K562 (cell line): ENCODE data around the gene SIPA1L2. TPM values are rescaled to one million over a fixed set of nuclear protein-coding genes. Genes with fewer than 3 reads are reported as not detected.

Source experiments
- BMI1 ChIP-seq: fragments of 150-350 bp; IDR thresholded peaks from 2 replicates; pipeline ENCODE4 v1.6.1; 2014; ENCODE audit warnings: low read length
- CBX1 ChIP-seq: sonication (generic); IDR thresholded peaks from 2 replicates; pipeline ENCODE4 v1.6.1; 2016; ENCODE audit warnings: antibody characterized with exemption, low read depth, mild to moderate bottlenecking
- CREM ChIP-seq: IDR thresholded peaks from 2 replicates; pipeline ENCODE4 v1.6.1; 2014; ENCODE audit warnings: antibody characterized with exemption, low read depth
- CXXC5 ChIP-seq: fragments of 250-450 bp; sonication (Bioruptor Pico); IDR thresholded peaks from 2 replicates; pipeline ENCODE4 v1.8.0; 2022; ENCODE audit warnings: inconsistent platforms, mild to moderate bottlenecking, moderate library complexity
- E2F4 ChIP-seq: sonication (generic); formaldehyde crosslinking; IDR thresholded peaks from 2 replicates; pipeline ENCODE4 v1.8.0; 2022; ENCODE audit warnings: mild to moderate bottlenecking, low read depth, missing genetic modification reagents
- GATA2 ChIP-seq: sonication (generic); formaldehyde crosslinking; IDR thresholded peaks from 2 replicates; pipeline ENCODE4 v1.4.0; 2020; ENCODE audit warnings: mild to moderate bottlenecking, missing genetic modification reagents
- HES1 ChIP-seq: fragments of 450-650 bp; IDR thresholded peaks from 2 replicates; pipeline ENCODE4 v1.6.1; 2016; ENCODE audit warnings: low read depth, mild to moderate bottlenecking, moderate library complexity
- ID3 ChIP-seq, 2 experiments: fragments of 250-450 bp in 1 of 2; fragments of 450-650 bp in 1 of 2; sonication (Bioruptor Pico) in 1 of 2; IDR thresholded peaks; 2 replicates each; pipeline versions ENCODE4 v1.6.1 to v1.8.0; 2016 to 2021; ENCODE audit warnings: mild to moderate bottlenecking in 2 of 2, moderate library complexity in 2 of 2, missing compliant biosample characterization in 1 of 2, missing genetic modification characterization in 1 of 2
- MLX ChIP-seq, 2 experiments: fragments of 450-650 bp in 1 of 2; sonication (generic) in 1 of 2; formaldehyde crosslinking; conservative IDR thresholded peaks; 2 replicates each; pipeline versions ENCODE4 v1.4.0 to v1.8.1; 2020 to 2022; ENCODE audit warnings: mild to moderate bottlenecking in 1 of 2, missing genetic modification reagents in 1 of 2
- REST ChIP-seq, 2 experiments: fragments of 450-650 bp; formaldehyde crosslinking in 1 of 2; IDR thresholded peaks; 2 replicates each; pipeline versions ENCODE4 v1.4.0 to v1.6.1; 2014 to 2020; ENCODE audit warnings: mild to moderate bottlenecking in 2 of 2, borderline replicate concordance in 1 of 2, low read depth in 1 of 2
- TEAD2 ChIP-seq: fragments of 450-650 bp; IDR thresholded peaks from 2 replicates; pipeline ENCODE4 v1.6.1; 2016; ENCODE audit warnings: missing genetic modification characterization, control low read depth, missing compliant biosample characterization
- TFAM ChIP-seq: fragments of 250-450 bp; sonication (Bioruptor Pico); conservative IDR thresholded peaks from 2 replicates; pipeline ENCODE4 v1.5.0; 2021; ENCODE audit warnings: mild to moderate bottlenecking, moderate library complexity
- ZNF584 ChIP-seq: fragments of 200-800 bp; sonication (Bioruptor generic); IDR thresholded peaks from 2 replicates; pipeline ENCODE4 v1.6.1; 2016; ENCODE audit warnings: low read depth, mild to moderate bottlenecking, missing genetic modification characterization, missing compliant biosample characterization
- polyA plus RNA-seq, 8 experiments: library from polyadenylated mRNA; depleted of rRNA in 4 of 8; stranded (reverse) in 5 of 8; unstranded in 3 of 8; fragments of >200 nt; fragmentation: Nextera tagmentation in 2 of 8; fragmentation: Illumina TruSeq in 1 of 8; extraction: Ambion mirVana in 2 of 8; extraction: Trizol in 1 of 8; gene quantifications; 2 replicates each; pipeline versions ENCODE4 v1.2.1 to v1.2.3, GENCODE V29; 2011 to 2014; ENCODE audit warnings: inconsistent platforms in 1 of 8, missing spikeins in 1 of 8
- total RNA-seq, 7 experiments: library from RNA; depleted of rRNA in 6 of 7; stranded (reverse); fragments of >200 nt in 6 of 7; fragmentation: Illumina TruSeq in 2 of 7; extraction: Trizol in 2 of 7; gene quantifications; 2 replicates each; pipeline versions ENCODE4 v1.2.1 to v1.2.3, GENCODE V29; 2011 to 2021; ENCODE audit warnings: low replicate concordance in 1 of 7

SIPA1L2 gene
- total and polyA plus RNA-seq, 9 of the 15 experiments (the other 6 are each of a cell fraction or from before 2014, with no cell fraction given) = 0.04 to 0.22 (median 0.06) TPM; not detected in 5

GRCh38 chr1:232615306-232615800 is 14.6 kb downstream of the SIPA1L2 start (continued):
- TF ChIP-seq ID3 (CRISPR knock-in tag; IDR thresholded peaks at IDR 0.05) (no peak), ID3 (tag; IDR thresholded peaks at IDR 0.05) (no peak), REST (IDR thresholded peaks at IDR 0.05; ENCODE audit: borderline replicate concordance) (no peak), REST (CRISPR knock-in tag; IDR thresholded peaks at IDR 0.05; ENCODE audit: low read depth) (no peak), E2F4 (CRISPR knock-in tag) (no peak), TEAD2 (no peak), CBX1 (no peak), CXXC5 (CRISPR knock-in tag) (no peak), GATA2 (no peak), ZNF584 (CRISPR knock-in tag) (no peak), TFAM (CRISPR knock-in tag) (no peak), CREM (no peak), MLX (CRISPR knock-in tag; conservative IDR thresholded peaks at IDR 0.05) (no peak), HES1 (no peak), BMI1 (no peak)
